ENCODE measurements around the gene PDS5A. TPM values are rescaled to one million over a fixed set of nuclear protein-coding genes. Genes with fewer than 3 reads are reported as not detected.

Gene PDS5A
- total and polyA plus RNA-seq, 2 of the 13 experiments (the other 11 are each of a cell fraction or from before 2014, with no cell fraction given), result 31.8 to 57.0 TPM

- TF ChIP-seq ZNF121 (CRISPR knock-in tag; IDR thresholded peaks at IDR 0.05) (no peak; the same call in 1 of the 2 replicates), TOE1 (CRISPR knock-in tag; IDR thresholded peaks at IDR 0.05) (peak; percentile 54; the same call in 1 of the 2 replicates), SAFB2 (CRISPR knock-in tag; IDR thresholded peaks at IDR 0.05; ENCODE audit: borderline replicate concordance, low read depth) (peak; percentile 70; the same call in 1 of the 2 replicates), ZNF781 (CRISPR knock-in tag; IDR thresholded peaks at IDR 0.05; ENCODE audit: borderline replicate concordance, not compliant biosample characterization) (peak; percentile 89), FOXK1 (CRISPR knock-in tag; IDR thresholded peaks at IDR 0.05; ENCODE audit: borderline replicate concordance, low read depth) (no peak; the same call in 1 of the 2 replicates), ZNF44 (CRISPR knock-in tag; IDR thresholded peaks at IDR 0.05) (no peak), ZNF563 (CRISPR knock-in tag; IDR thresholded peaks at IDR 0.05) (peak; percentile 96; the same call in 1 of the 2 replicates), SAP130 (CRISPR knock-in tag; IDR thresholded peaks at IDR 0.05; ENCODE audit: low read depth) (peak; percentile 74), PPARG (CRISPR knock-in tag; conservative IDR thresholded peaks at IDR 0.05) (no peak), ZNF251 (CRISPR knock-in tag; IDR thresholded peaks at IDR 0.05) (no peak), ZBTB7A (CRISPR knock-in tag; IDR thresholded peaks at IDR 0.05) (0 out of 2 replicates have a peak, but pooled peaks have one; percentile 56), NCOA5 (CRISPR knock-in tag; IDR thresholded peaks at IDR 0.05) (no peak), ZNF101 (CRISPR knock-in tag; IDR thresholded peaks at IDR 0.05; ENCODE audit: borderline replicate concordance, low read depth) (no peak), GLI4 (CRISPR knock-in tag; IDR thresholded peaks at IDR 0.05; ENCODE audit: borderline replicate concordance) (no peak), ZNF709 (CRISPR knock-in tag; IDR thresholded peaks at IDR 0.05) (peak; percentile 96), ZNF3 (CRISPR knock-in tag; IDR thresholded peaks at IDR 0.05) (no peak), ZNF556 (CRISPR knock-in tag; IDR thresholded peaks at IDR 0.05; ENCODE audit: borderline replicate concordance) (peak; percentile 91), KMT2B (CRISPR knock-in tag; IDR thresholded peaks at IDR 0.05) (peak; percentile 84), NFRKB (IDR thresholded peaks at IDR 0.05) (no peak), SP2 (CRISPR knock-in tag; IDR thresholded peaks at IDR 0.05) (peak; percentile 40; the same call in 1 of the 2 replicates), MXI1 (IDR thresholded peaks at IDR 0.05; ENCODE audit: borderline replicate concordance, low read depth, low read length) (peak; percentile 62; the same call in 1 of the 3 replicates), TRAFD1 (CRISPR knock-in tag; IDR thresholded peaks at IDR 0.05; ENCODE audit: borderline replicate concordance) (no peak), ATF3 (CRISPR knock-in tag; IDR thresholded peaks at IDR 0.05) (peak; percentile 50; the same call in 1 of the 2 replicates), MTA3 (CRISPR knock-in tag; IDR thresholded peaks at IDR 0.05) (no peak), ZNF558 (CRISPR knock-in tag; IDR thresholded peaks at IDR 0.05; ENCODE audit: borderline replicate concordance) (no peak; the same call in 1 of the 2 replicates)
- TF ChIP-seq, protein P1, sequence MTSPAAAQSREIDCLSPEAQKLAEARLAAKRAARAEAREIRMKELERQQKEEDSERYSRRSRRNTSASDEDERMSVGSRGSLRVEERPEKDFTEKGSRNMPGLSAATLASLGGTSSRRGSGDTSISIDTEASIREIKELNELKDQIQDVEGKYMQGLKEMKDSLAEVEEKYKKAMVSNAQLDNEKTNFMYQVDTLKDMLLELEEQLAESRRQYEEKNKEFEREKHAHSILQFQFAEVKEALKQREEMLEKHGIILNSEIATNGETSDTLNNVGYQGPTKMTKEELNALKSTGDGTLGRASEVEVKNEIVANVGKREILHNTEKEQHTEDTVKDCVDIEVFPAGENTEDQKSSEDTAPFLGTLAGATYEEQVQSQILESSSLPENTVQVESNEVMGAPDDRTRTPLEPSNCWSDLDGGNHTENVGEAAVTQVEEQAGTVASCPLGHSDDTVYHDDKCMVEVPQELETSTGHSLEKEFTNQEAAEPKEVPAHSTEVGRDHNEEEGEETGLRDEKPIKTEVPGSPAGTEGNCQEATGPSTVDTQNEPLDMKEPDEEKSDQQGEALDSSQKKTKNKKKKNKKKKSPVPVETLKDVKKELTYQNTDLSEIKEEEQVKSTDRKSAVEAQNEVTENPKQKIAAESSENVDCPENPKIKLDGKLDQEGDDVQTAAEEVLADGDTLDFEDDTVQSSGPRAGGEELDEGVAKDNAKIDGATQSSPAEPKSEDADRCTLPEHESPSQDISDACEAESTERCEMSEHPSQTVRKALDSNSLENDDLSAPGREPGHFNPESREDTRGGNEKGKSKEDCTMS (CRISPR knock-in tag; conservative IDR thresholded peaks at IDR 0.05), result no peak
These were observed at the start of gene PDS5A (continued) for GRCh38 chr4:39977489-39978377.

All from HepG2 (cell line).